GM19438 (cell line): ENCODE data around the gene SPOP.

Experiments used
- ATAC-seq: cut with Tn5 transposase; IDR thresholded peaks from one replicate; pipeline ENCODE4 v1.9.1; 2021; ENCODE audit warnings: low read depth; ENCODE audit not compliant: unreplicated experiment

Gene SPOP

GRCh38 chr17:49588726-49589576 lies 88.9 kb downstream of the SPOP start:
- ATAC-seq: no peak

GRCh38 chr17:49588312-49588711 lies 89.6 kb downstream of the SPOP start:
- ATAC-seq: no peak

GRCh38 chr17:49587366-49588073 lies 90.4 kb downstream of the SPOP start:
- no peak for ATAC-seq

GRCh38 chr17:49585422-49586027 lies 92.4 kb downstream of the SPOP start:
- no peak for ATAC-seq

GRCh38 chr17:49583889-49584288 lies 94.0 kb downstream of the SPOP start:
- ATAC-seq: no peak

GRCh38 chr17:49583226-49583625 lies 94.7 kb downstream of the SPOP start:
- ATAC-seq: no peak

- ATAC-seq: no peak
Measured at GRCh38 chr17:49582789-49583188, 95.1 kb downstream of the SPOP start.

GRCh38 chr17:49582055-49582722 lies 95.7 kb downstream of the SPOP start:
- ATAC-seq: no peak

- ATAC-seq: no peak
Measured at GRCh38 chr17:49581648-49581998, 96.3 kb downstream of the SPOP start.

GRCh38 chr17:49580981-49581647 lies 96.8 kb downstream of the SPOP start:
- no peak for ATAC-seq

- no peak for ATAC-seq
Measured at GRCh38 chr17:49580055-49580721, 97.7 kb downstream of the SPOP start.

- ATAC-seq: no peak
Measured at GRCh38 chr17:49579522-49579921, 98.4 kb downstream of the SPOP start.

- ATAC-seq: no peak
Measured at GRCh38 chr17:49578952-49579500, 98.9 kb downstream of the SPOP start.

- no peak for ATAC-seq
Measured at GRCh38 chr17:49578414-49578813, 99.5 kb downstream of the SPOP start.

GRCh38 chr17:49577963-49578362 lies 99.9 kb downstream of the SPOP start:
- ATAC-seq: no peak

GRCh38 chr17:49577650-49577934 lies 100.3 kb downstream of the SPOP start:
- no peak for ATAC-seq

- ATAC-seq: no peak
Measured at GRCh38 chr17:49576917-49577649, 100.8 kb downstream of the SPOP start.

- ATAC-seq: no peak
Measured at GRCh38 chr17:49576088-49576916, 101.6 kb downstream of the SPOP start.
